ENCODE measurements around the gene ACP3.
"Not testable (repeated sequence)": the region's sequence is repeated elsewhere in the genome, so short reads cannot be mapped to it uniquely, and the experiment has no call there.

Gene ACP3

DNA sequence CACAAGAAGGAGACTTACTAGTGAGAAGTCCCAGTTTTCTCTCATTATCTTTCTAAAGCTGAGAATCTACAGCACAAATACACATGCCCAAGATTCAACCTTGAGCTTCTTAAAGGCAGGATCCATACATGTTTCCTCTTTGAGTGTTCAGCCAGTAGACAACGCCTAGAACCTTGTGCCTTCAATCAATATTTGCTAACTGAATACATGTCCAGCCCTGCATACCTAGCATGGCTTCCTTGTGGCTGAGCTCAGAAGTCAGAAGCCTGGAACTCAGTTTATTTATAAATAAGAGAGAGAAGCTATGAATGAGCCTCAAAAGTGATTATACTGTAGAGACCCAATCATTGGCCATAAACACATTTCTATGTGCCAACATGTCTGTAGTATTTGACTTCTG, 43.5 kb downstream of the ACP3 start:
- DNase-seq (ENCODE audit: low read depth): no peak

DNA sequence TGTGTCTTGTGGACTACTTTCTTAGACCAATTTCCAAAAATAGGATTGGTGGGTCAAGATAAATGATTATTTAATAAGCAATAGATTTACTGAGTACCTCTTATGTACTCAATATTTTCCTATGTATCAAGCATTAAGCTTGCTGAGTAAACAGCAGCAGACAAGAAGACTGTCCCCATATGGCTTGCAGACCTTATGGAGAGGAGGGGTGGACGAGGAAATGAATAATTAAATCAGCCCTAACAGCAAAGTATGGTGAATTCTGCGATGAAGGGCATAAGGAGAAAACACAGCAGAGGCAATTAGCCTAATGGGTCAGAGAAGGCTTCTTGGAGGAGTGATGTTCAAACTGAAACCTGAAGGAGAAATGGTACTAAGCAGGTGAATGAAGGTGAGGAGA, 45.1 kb downstream of the ACP3 start:
- no peak for DNase-seq (ENCODE audit: low read depth)

DNA sequence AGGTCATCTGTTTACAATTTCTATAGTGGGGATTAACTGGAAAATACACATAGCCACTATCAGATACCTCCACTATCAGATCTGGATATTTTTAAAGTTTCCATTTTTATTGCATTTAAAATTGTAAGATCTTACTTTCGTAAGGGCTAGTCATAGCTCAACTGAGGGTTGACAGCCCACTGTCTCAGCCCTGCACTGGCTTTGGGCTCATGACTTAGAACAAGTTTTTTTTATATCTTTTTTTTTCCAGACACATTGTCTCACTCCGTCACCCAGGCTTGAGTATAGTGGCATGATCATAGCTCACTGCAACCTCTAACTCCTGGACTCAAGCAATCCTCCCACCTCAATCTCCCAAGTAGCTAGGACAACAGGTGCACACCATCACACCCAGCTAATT, 51.3 kb downstream of the ACP3 start:
- no peak for DNase-seq (ENCODE audit: low read depth)

DNA sequence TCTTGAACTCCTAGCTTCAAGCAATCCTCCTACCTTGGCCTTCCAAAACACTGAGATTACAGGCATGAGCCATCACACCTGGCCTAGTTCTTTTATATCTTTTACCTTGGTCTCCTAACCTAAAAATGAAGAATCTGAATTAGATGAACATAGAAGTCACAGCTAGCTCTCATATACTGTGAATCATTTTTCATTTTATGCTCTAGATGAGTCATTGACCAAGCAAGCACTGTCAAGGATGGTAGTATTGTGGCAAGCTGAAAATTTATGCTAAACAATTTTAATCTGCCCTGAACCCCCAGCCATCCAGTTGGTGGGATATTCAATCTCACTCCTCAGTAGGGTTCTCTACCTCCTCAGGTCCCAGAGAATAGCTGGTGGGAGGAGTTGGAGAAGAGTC, 51.8 kb downstream of the ACP3 start:
- DNase-seq (ENCODE audit: low read depth): no peak

DNA sequence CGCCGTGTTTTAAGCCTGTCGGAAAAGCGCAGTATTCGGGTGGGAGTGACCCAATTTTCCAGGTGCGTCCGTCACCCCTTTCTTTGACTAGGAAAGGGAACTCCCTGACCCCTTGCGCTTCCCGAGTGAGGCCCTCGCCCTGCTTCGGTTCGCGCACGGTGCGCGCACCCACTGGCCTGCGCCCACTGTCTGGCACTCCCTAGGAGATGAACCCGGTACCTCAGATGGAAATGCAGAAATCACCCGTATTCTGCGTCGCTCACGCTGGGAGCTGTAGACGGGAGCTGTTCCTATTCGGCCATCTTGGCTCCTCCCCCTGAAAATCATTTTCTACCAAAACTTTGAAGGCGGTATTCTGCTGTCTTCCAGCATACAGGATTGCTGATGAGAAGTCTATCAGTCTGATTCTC, 59.7 kb downstream of the ACP3 start:
- not testable (repeated sequence) for DNase-seq (ENCODE audit: low read depth)

DNA sequence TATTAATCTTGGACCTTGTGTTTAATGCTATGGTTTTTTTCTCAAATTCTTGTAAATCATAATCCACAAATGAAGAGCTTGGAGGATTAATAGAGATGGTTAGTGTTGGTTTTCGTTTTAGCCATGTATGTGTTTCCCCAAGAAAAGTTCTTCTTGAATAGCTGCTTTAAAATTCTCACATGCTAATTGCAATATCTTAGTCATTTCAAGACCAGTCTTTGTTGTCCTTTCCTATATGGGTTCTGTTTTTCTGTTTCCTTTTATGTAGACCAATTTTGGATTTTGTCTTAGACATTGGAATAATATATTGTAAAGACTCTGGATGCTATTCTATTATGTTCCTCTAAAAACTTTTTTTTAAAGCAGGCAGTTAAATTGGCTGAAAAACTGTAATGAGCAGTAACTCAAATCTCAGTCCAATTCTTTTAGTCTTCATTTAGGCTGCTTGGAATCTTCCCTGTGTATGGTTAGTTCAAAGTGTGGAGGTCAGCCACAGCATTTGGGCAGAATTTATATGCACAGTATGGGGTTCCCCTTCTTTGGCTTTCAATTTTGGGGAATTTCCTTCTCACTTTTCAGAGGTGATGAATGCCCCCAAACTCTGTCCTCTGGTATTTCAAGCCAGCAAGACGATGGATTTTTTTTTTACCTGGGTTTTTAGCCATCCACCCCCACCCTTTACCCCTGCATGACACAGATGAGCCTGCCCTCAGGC, 61.0 kb downstream of the ACP3 start:
- no peak for DNase-seq (ENCODE audit: low read depth)

DNA sequence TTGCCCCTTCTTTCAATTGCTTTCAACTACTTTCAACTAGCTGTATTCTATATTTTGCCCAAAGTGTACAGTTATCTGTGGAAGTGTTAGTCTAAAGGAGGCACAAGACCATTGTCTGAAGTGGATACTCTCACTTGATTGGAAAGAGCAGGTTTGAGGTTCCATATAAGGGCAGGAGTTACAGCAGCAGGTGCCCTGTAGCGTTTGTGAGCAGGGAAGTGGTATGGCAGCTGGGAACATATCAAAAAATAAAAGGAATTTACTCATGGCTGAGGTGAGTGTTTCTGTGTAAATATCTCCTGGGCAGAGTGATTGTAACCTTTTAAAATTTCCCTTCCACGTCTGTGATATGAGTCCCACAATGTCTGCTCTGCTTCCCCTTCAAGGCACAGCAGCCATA, 61.6 kb downstream of the ACP3 start:
- DNase-seq (ENCODE audit: low read depth): no peak

DNA sequence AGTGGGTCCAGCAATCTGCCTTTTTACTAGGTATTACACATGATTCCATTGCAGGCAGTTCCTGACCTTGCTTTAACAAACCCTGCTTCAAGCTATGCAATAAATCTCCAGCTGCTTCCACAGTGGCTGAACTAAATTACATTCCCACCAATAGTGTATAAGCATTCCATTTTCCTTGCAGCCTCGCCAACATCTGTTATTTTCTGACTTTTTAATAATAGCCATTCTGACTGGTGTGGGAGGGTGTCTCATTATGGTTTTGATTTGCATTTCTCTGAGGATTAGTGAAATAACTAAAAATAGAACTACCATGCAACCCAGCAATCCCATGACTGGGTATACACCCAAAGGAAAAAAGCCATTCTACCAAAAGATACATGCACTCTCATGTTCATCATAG, 63.7 kb downstream of the ACP3 start:
- no peak for DNase-seq (ENCODE audit: low read depth)

DNA sequence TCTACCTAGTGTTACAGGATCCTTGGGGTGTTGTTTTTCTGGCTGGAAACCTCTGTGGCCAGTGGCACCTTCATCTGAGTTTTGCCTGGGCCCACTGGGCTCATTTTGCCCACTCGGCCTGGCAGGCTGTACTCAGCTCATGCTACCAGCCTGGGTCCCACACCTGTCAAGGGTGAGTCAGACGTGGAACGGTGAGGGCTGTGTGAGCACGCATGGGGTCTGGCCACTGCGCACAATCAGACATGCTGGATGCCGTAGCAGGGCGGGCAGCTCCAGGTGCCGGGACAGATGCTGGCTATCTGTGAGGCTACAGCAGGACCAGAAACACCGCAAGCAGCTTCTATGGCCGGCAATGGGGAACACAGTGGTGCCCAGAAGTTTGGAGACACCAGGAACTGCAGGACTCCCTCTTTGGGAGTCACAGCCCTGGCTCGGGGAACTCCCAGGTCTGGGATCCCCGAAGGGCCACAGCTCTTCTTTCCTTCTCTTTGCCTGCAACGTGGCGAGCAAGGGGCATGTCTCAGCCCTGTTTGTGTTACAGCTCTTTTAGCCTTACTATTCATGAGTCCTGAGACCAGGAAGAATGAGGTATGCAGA, 64.2 kb downstream of the ACP3 start:
- no peak for DNase-seq (ENCODE audit: low read depth)

DNA sequence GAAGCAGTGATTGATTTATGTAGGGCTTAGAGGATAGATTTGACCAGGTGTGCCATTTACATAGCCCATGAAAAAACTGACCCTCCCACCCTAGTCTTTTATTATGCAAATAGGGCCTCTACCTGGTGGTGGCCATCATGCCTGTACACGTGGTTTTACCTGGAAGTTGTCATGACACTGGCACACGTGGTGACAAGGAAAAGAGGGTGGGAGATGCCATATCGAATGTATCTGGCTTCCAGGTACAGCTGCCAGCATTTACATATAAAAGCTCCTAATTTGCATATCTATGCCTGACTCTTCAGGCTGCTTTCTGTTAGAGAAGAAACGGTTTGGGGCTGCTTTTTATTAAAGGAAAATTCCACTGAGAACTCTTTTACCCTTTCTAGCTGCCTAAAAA, 65.1 kb downstream of the ACP3 start:
- DNase-seq (ENCODE audit: low read depth): no peak

DNA sequence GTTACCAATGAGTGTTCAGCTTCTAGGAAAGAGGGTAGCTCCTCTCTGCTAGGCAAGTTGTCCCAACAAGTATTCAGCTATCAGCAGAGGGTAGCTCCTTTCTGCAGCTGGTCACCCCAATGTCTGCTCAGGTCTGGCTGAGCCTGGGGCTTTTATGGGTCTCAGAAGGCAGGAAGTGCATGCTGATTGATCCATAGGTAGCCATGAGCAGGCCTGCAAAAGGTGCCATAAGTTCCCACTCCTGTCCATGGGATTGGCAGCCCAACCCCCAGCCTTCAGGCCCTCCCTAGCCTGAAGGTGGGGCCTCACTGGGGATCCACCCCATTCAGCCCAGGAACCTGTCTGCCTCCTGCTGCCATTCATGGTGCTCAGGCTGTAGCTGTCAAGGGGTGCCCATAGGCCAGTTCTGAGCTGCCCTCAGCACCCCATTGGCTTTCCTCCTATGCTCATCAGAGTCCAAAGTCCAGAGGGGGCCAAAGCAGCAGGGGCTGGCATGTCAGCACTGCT, 65.5 kb downstream of the ACP3 start:
- no peak for DNase-seq (ENCODE audit: low read depth)

DNA sequence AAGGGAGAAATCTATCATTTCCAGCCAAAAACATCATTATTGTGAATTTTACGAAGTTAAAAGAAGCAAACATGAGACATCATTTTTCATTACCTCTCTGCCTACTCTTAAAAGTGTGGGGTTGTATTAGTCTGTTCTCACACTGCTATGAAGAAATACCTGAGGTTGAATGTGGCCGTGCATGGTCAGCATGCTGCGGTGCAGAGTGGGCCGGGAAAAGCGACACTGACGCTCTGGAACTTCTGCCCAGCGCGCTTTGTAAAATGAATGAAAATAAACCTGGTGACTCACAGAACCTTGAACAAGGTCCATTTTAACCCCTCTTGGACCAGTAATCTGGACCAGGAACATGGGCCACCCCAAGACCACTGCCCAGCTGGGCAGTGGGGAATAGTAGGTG, 69.1 kb downstream of the ACP3 start:
- DNase-seq (ENCODE audit: low read depth): no peak

DNA sequence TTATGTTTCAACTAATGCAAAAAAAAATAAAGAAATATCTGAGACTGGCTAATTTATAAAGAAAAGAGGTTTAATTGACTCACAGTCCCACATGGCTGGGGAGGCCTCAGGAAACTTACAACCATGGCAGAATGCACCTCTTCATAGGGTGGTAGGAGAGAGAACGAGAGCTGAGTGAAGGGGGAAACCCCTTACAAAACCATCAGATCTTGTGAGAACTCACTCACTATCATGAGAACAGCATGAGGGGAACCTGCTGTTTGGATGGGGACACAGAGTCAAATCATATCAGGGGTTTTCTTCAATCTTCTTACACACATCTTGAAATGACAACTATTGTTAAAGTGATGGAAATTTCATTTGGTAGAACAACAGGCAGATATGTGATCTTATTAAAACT, 75.5 kb downstream of the ACP3 start:
- not testable (repeated sequence) for DNase-seq (ENCODE audit: low read depth)

DNA sequence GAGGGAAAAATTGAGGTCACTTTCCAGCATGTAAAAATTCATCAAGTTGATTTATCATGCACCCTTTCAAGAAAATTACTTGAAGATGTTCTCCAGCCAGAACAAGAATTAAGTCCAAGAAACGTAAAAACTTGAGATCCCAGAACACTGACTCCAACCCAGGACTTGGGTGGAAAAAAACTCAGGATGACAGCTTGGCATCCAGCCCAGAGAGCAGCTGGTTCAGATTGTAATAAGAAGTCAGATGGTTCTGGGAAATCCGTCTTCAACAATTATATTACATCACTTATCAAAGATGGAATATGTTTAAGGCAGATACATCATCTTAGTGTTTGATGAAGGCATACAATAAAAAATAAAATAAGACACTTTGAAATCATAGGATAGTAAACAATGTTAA, 77.1 kb downstream of the ACP3 start:
- DNase-seq (ENCODE audit: low read depth): no peak

DNA sequence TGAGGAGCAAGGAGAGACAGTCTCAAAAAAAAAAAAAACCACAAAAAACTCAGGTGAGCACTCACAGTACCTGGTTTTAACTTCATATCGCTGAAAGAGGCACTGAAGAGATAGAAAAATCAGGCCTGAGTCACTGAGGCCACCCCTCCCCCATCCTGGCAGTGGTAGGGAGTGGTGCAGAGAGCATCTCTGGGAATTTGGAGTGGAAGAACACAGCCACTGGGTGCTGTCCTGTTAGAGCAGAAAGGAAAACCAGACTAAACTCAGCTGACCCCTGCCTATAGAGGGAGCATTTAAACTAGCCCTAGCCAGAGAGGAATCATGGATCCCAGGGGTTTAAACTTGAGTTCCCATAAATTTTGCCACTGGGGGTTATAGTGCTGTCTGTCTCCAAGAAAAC, 77.9 kb downstream of the ACP3 start:
- no peak for DNase-seq (ENCODE audit: low read depth)

DNA sequence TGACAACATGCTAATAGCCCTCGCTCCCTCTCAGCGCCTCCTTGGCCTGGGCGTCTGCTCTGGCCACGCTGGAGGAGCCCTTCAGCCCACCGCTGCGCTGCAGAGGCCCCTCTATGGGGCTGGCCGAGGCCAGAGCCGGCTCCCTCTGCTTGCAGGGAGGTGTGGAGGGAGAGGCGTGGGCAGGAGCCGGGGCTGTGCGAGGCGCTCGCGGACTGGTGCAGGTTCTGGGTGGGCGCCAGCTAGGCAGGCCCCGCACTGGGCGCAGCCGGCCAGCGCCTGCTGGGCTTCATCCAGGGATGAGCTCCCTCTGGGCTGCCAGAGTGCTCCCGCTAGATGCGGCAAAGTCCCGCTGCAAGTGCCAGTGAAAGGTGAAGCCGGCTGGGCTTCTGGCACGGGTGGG, 79.0 kb downstream of the ACP3 start:
- no peak for DNase-seq (ENCODE audit: low read depth)

DNA sequence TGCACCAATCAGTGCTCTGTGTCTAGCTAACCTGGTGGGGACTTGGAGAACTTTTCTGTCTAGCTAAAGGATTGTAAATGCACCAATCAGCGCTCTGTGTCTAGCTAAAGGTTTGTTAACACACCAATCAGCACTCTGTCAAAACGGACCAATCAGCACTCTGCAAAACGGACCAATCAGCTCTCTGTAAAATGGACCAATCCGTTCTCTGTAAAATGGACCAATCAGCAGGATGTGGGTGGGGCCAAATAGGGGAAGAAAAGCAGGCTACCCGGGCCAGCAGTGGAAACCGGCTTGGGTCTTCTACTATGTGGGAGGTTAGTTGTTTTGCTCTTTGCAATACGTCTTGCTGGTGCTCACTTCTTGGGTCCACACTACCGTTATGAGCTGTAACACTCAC, 79.6 kb downstream of the ACP3 start:
- not testable (repeated sequence) for DNase-seq (ENCODE audit: low read depth)

DNA sequence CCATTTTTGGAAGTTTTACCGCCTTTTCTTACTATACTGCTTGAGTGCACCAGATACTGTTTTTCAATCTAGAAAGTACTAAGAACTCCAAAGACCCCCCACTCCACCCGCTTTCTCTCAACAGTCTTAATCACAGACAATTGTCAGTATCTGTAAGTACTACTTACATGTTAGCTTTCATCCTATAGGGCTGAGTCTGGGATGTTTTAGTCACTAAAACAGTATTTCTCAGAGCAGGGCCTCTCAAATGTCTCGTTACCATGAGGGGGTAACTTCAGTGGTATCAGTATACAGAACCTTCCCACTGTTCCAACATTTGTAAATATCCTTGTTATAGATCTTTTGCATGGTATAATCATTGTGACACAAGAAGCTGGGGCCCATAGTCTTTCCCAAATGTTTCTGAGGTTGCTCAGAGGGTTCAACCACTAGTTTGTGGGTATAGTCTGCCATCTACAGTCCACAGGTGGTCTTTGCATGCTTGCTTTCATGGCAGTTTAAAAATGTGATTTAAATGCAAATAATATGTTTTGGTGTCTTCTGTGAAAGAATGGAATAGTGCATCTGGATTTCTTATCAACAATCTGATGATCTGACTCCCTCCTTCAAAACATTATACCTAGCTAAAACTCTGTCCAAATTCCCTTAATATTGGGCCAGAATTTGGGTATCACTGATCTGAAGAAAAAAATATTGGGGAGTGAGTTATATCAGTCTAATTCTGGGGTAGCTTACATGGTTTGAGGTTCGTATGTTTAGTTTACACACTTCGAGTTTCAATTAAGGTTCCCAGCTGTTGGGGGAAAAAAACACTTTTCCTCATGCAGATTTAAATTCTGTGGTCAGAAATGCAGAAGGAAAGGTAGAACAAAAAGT, 82.1 kb downstream of the ACP3 start:
- DNase-seq (ENCODE audit: low read depth): no peak

DNA sequence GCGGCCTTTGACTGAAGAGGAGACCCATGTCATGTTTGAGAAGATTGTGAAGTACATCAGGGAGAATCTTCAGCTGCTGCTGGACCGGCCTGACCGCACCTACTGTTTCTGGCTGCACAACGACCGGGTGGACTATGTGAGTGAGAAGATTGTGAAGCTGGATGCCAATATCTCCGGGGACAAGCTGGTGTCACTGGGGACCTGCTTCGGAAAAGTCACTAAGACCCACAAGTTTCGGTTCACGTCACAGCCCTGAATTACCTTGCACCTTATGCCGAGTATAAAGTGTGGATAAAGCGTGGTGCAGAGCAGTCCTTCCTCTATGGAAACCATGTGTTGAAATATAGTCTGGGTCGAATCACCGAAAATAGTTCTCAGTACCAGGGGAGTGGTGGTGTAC, 84.0 kb downstream of the ACP3 start:
- DNase-seq (ENCODE audit: low read depth): no peak

DNA sequence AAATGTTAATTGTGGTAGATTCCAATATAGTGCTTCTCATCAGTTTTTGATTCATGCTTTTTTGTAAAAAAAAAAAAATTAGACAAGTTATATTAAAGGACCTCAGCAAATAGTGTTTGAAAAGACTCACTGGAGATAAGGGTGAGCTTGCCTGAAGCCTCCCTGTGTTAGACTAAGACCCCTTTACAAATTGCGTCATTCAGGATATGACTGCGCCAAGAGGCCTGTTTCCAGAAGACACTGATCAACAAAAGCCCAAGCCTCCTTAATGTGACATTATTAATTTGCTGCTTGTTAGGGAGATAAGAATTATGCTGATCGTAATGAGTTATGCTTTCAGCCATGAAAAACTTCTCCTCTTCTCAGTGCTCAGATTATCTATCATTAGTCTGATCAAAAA, 87.1 kb downstream of the ACP3 start:
- no peak for DNase-seq (ENCODE audit: low read depth)

DNA sequence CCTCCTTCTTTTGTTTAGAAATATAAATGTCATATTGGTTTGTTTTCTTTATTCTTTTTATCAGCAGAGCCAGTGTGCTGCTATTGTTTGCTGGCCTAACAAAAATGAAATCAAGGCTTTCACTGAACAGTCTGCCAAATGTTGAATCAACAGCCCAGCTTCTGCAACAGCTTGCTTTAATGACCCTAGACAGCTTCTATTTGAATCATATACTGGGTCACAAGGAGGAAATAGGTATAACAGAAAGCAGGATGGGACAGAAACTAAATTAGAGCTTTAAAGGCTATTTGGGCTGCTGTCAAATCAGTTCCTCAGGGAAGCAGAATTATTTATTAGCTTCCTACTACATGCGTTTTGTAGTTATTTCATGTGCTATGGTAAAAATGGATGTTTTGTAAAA, 88.0 kb downstream of the ACP3 start:
- no peak for DNase-seq (ENCODE audit: low read depth)

DNA sequence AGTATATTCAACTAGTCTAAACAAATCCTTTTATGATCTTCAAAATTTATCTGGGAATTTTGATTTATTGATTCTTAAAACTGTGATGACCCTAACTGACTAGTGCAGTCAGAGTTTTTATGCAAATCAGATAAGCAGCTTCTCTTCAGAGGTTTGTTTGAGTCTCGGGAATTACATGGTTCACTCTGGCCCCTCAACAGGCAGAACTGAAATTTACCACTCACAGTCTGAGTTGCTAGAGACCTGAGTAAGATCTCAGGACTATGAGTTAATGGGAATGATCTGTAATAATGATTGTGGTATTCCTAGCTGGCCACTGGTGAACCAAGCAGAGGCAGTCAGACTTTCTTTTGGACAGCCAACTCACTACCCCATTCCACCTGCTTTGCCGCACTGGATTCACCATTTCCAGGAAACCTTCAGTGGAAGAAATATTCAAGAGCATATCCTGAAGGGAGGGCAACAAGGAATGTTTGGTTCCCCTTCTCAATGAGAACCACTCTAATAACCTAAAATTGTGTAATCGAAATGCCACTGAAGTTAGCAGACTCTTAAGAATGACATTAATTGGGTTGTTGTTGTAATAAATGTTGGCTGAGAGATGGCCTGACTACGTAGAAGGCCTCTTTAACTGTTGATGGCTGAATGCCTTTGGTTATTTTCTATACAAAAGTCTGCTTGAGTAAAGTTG, 88.5 kb downstream of the ACP3 start:
- no peak for DNase-seq (ENCODE audit: low read depth)
